SH-SY5Y (cell line): ENCODE results near the gene CLEC2D.

ENCODE experiments used
- GATA2 ChIP-seq: IDR thresholded peaks from 2 replicates; pipeline ENCODE4 v1.6.1; 2011; ENCODE audit warnings: mild to moderate bottlenecking, low read depth, low read length
- GATA3 ChIP-seq: IDR thresholded peaks from 2 replicates; pipeline ENCODE4 v1.6.1; 2011; ENCODE audit warnings: low read depth, mild to moderate bottlenecking, low read length, moderate library complexity

The CLEC2D gene

DNA sequence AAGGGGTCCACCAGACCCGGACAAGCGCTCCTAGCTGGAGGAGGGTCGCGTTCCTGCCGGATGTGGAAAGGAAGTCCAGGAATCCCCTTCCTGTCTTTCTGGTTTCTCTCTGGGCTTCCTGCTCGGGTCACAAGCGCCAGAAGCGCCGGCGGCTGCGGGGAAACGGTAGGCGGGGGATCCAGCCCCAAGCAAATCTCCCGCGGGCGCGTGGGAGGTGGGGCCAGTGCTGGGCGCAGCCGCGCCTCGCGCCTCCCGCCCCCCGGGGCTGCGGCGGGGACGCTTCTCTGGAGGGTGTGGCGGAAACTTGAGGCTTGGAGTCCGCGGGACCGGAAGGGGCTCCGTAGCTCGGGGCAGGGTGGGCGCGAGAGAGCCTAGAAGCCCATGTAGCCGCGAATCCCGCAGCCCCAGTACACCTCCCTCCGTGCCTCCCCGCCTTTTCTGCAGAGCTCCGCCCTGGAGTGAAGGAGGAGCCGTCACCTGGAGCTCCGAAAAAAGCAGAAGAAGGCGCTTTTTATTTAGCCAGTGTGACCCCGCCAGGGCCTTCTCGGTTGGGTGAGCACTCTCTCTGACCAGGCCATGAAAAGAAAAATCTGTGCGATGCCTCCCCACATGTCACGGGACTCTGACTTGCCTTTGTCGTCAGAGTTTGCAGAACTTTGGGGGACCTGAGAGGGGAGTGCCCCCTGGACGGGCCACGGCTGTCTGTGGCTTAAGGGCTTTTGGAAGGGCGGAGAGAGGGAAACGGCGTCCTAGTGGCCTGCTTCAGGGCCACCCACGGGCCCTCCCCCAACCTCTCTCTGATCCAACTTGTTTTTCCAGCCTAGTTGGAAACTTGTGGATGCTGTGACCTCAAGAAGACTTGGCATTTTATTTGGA, 21.4 kb upstream of the CLEC2D start:
- no peak for TF ChIP-seq GATA3
- no peak for TF ChIP-seq GATA2

DNA sequence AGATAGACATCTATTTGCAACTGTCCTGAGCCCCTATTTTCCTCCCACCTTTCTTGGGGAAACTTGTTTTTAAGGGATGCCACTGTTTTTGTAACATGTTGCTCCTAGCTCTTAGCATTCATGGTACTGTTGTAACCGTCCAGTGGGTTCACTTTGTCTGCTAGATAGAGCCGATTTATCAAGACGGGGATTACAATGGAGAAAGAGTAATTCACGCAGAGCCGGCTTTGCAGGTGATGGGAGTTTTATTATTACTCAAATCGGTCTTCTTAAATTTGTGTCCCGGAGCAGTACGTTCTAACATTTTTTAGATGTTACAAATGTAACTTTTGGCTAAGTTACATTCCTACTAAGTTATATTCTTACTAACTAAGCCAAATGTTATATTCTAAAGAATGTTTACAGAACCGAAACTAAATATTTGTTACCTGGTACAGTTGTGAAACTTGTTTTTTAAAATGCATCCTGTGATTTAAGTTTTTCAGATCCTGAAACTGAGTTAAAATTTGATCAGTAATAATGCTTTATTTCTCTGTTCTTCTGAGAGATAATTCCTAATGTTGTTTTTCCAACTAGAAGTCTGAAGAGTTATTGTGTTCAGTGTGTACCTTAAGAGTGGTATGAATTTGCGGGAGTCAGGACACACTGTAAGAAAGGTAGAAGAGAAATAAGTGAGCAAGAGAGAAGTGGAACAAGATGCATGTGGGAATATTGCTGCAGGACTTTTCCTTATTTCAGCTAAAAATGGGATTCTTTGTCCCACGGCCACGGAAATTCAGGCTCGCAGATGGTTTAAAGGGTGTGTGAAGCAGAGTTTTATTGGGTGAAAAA, 20.6 kb upstream of the CLEC2D start:
- TF ChIP-seq GATA2 (no peak), GATA3 (no peak)

DNA sequence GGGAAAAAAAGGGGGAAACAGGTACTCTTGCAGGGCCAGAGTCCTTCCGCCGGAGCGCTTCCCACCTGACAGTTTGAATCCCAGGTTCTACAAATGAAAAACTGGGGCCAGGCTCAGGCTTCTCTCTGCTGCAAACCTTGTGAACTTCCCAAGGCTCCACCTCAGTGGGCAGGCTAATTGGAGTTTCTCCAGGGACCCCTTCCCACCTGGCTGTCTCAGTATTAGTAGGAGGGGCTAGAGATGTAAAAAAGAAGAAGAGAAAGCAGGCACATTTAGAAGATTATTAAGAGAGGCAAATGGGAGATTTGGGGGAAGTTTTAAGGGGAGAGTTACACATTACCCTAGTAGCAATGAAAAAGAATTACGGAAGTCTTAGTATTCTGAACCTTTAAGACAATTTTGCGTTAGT, 20.0 kb upstream of the CLEC2D start:
- no peak for TF ChIP-seq GATA2
- TF ChIP-seq GATA3, result no peak

DNA sequence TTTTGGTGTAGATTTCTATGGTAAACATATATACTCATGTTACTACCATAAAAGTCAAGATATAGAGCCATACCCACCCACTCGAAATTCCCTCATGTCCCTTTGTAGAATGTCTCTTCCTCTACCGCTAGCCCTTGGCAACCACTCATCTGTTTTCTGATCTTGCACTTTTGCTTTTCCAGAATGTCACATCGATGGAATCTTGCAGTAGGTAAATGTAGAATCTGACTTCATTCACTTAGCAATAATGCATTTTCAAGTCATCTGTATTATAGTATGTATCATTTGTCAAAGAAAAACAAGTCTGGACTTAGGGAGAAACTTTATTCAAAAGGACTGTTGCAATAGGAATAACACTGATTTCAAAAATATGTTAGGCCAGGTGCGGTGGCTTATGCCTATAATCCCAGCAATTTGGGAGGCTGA, 19.3 kb upstream of the CLEC2D start:
- TF ChIP-seq GATA2, result no peak
- TF ChIP-seq GATA3, result no peak

DNA sequence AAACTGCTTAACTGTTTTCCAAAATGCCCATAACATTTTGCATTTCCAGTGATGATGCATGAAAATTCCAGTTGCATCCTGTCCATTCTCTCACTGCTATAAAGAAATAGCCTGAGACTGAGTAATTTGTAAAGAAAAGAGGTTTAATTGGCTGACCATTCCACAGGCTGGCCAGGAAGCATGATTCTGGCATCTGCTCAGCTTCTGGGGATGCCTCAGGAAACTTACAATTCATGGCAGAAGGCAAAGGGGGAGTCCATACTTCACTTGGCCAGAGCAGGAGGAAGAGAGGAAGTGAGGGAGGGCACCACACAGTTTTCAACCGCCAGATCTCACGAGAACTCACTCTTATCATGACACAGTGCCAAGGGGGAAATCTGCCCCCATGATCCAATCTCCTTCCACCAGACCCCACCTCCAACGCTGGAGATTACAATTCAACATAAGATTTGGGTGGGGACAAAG, 18.2 kb upstream of the CLEC2D start:
- TF ChIP-seq GATA2 (no peak), GATA3 (no peak)

DNA sequence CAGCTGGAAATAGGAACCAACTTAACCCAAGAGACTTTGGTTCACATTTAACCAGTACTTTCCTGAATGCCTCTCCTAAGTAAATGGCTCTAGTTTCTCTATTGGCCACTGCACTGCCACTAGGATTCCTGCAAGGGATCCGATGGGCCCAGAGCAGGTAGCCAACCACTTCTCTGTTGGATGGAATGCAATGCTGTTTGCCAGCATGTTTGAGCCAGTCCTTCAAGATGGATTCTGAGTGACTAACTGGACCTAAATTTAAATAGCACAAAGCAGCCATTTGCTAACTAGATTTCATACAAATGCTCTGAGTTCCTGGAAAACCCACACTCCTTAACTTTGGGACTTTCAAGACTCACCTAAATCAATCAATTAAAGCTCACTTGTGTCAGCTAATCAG, 9.5 kb upstream of the CLEC2D start:
- TF ChIP-seq GATA3 (no peak), GATA2 (no peak)

DNA sequence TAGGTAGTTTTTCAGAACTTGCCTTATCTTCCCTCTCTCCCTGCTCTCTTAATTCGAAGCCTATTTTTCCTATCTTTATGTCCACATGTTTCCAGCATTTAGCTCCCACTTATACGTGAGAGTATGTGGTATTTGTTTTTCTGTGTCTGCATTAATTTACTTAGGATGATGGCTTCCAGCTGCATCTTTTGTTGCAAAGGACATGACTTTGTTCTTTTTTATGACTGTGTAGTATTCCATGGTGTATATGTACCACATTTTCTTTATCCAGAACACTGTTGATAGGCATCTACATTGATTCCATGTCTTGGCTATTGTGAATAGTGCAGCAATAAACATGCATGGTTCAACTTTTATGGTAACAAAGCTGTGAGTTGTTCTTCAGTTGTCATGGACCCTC, 7.8 kb upstream of the CLEC2D start:
- TF ChIP-seq GATA2 (no peak), GATA3 (no peak)

DNA sequence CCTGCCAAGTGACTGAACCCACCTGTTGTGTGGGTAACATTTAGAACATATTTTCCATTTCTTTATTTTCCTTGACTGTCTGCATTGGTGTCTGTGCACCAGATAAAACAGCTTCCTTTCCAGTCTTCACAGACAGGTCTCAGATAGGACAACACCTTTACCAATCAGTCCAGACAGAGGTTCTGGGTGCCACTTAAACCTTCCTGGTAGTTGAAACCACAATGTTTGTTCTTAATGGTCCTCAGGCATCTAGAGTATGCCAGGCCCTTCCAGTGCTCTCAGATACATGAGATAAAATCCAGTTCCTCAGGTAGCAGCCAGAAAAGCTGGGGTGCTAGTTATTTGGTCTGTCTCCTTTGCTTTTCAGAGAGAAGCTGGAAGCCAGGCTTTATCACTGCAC, 7.0 kb upstream of the CLEC2D start:
- TF ChIP-seq GATA2 (no peak), GATA3 (no peak)

DNA sequence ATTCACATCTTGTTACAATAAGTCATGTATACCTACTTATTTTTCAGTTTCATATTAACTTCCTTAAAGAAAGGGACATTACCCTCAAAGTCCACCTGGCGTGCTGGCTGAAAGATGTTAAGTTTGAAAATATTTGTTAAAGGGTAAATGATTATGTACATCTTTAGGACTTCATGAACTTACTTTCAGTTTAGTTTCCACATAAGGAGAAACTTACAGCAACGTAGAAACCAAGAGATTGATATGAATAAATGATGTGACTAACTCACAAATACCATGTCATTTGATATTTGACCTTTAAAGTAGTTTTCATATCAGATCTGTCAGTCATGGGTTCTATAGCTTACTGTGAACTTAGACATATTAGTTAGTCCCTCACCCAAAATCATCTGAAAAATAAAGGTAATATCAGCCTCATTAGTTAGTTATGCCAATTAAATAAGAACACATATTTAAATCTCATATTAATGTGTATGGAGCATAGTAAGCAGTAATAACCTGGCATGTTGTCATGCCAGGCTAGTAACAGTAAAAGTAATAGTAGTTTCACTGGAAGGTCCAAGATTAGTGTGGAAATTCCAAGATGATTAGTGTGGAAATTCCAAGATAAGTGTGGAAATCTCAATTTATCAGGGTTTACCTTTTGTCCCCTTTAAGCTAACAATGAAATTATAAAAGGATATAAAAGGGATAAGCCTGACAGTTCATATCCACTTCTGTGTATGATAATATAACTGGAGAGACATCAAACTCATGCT, 1.9 kb upstream of the CLEC2D start:
- TF ChIP-seq GATA2 (no peak), GATA3 (no peak)

DNA sequence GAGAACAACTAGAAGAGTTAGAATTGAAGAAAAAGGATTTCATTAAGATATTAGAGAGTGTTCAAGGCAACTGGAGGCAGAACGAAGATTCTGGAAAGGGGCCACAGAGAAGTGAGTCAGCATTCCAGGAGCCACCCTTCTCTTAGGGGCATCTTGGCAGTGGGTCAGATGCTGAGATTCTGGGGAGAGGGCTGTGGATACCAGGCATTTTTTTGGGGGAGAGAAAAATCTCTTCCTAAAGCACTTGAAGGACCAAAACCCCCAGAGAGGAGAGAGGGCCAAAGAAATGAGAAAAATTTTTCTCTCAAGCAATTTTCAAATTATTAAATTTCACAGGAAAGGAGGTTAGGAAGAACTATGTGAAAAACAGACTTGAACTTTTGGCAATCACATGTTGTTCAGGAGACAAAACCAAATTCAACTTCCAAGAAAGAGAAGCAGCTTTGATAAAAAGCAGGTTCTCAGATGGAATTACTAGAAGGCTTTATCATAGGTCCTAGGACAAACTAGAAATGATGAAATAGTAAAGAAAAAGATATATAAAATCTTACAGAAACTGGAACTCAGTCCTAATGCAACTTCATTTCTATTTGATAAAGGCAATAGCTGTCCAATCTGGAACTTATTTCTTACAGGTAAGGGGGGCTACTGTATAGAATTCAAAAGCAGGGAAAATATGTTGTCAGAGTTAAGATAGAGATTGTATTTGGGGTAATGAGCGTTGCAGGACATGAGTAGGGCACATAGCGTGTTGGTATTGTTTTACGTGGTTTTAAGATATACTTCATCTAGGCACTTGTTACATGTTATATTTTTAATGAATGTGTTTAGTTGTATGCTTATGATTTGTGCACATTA, 1.1 kb upstream of the CLEC2D start:
- TF ChIP-seq GATA3, result no peak
- TF ChIP-seq GATA2, result no peak

DNA sequence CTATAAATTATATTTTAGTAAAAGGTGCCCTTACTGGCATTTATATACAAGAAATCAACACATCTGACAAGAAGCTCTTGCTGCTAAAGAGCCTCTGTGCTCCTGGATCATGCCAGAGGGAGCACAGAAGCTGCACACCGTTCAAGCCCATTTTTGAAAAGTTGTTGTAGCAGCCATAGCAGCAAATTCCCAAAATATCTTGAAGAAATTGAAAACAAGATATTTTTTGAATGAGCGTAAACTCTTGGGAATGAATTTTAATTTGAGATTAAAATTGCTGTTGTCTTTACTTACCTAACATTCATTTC, 540 bp upstream of the CLEC2D start:
- no peak for TF ChIP-seq GATA2
- TF ChIP-seq GATA3, result no peak

DNA sequence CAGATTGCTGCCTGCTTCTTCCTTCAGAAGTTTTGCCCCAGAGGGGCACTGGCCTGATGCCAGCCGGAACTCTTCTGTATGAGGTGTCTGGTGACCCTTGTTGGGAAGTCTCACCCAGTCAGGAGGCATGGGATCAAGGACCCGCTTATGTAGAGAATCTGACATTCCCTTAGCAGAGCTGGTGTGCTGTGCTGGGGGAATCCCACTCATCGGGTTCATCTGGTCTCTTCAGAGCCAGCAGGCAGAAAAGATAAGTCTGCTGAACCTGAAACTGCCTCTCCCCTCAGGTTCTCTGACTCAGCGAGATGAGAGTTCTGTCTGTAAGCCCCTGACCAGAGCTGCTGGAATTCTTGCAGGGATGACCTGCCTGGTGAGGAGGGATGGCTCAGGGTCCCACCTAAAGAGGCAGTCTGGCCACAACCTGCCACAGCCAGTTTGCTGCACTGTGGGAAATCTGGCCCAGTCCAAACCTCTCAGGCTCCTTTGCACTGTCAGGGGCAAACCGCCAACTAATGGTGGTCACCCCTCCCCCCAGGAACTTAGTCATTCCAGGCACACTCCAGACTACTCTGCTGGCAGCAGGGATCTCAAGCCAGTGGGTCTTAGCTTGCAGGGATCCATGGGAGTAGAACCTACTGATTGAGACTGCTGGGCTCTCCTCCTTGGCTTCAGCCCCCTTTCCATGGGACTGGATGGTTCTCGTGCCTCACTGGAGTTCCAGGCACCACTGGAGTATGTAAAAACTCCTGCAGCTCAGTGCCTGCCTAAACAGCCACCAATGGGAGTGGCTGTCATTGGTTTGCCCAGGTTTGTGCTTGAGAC, 4.1 kb downstream of the CLEC2D start:
- TF ChIP-seq GATA2, result no peak
- TF ChIP-seq GATA3, result no peak

DNA sequence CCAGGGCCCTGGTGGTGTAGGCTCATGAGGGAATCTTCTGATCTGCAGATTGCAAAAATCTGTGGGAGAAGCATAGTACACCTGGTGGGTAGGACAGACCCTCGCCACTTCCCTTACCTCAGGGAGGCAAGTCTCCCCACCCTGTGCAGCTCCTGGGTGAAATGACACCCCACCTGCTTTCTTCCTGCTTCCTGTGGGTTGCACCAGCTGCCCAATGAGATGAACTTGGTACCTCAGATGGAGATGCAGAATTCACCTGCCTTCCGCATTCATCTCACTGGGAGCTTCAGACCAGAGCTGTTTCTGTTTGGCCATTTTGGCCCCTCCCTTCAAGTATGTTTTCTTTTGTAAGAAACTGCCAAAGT, 4.7 kb downstream of the CLEC2D start:
- TF ChIP-seq GATA2 (no peak), GATA3 (no peak)

DNA sequence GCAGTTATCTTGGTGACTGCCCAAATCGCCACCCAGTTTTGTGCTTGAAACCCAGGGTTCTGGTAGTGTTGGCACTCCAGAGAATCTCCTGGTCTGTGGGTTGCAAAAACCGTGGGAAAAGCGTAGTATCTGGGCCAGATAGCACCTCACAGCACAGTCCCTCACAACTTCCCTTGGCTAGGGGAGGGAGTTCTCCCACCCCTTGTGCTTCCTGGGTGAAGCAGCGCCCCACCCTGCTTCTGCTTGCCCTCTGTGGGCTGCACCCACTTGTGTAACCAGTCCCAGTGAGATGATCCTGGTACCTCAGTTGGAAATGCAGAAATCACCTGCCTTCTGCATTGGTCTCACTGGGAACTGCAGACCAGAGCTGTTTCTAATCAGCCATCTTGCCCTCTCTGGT, 16.4 kb downstream of the CLEC2D start:
- TF ChIP-seq GATA3 (no peak), GATA2 (no peak)
